Fibroblast of the aortic adventitia (primary cell): ENCODE measurements around the gene RAI14. TPM values are rescaled to one million over a fixed set of nuclear protein-coding genes. Genes with fewer than 3 reads are reported as not detected.

ENCODE experiments used
- DNase-seq: peaks from one replicate; pipeline ENCODE4 v3.0.0-alpha.2; 2010; ENCODE audit warnings: low read depth
- H3K4me3 ChIP-seq: 2 replicates; pipeline ENCODE4 v1.5.1; 2011; ENCODE audit warnings: low read depth, mild to moderate bottlenecking, control low read depth, low read length, moderate library complexity
- CTCF ChIP-seq: IDR thresholded peaks from 2 replicates; pipeline ENCODE4 v1.5.1; 2011; ENCODE audit warnings: mild to moderate bottlenecking, low read length, control low read depth, inconsistent platforms; ENCODE audit not compliant: insufficient read depth
- total RNA-seq: library from RNA; depleted of rRNA; stranded (reverse); fragments of >200 nt; gene quantifications from 2 replicates; pipeline ENCODE4 v1.2.3, GENCODE V29; 2012; ENCODE audit warnings: low replicate concordance

Gene RAI14
- total RNA-seq, 1 donor, result 100 TPM

- H3K4me3 ChIP-seq, result no peak overlapping the region
- no peak for TF ChIP-seq CTCF
- no peak for DNase-seq
Measured at GRCh38 chr5:34734326-34734725, 78.2 kb downstream of the RAI14 start.

DNA sequence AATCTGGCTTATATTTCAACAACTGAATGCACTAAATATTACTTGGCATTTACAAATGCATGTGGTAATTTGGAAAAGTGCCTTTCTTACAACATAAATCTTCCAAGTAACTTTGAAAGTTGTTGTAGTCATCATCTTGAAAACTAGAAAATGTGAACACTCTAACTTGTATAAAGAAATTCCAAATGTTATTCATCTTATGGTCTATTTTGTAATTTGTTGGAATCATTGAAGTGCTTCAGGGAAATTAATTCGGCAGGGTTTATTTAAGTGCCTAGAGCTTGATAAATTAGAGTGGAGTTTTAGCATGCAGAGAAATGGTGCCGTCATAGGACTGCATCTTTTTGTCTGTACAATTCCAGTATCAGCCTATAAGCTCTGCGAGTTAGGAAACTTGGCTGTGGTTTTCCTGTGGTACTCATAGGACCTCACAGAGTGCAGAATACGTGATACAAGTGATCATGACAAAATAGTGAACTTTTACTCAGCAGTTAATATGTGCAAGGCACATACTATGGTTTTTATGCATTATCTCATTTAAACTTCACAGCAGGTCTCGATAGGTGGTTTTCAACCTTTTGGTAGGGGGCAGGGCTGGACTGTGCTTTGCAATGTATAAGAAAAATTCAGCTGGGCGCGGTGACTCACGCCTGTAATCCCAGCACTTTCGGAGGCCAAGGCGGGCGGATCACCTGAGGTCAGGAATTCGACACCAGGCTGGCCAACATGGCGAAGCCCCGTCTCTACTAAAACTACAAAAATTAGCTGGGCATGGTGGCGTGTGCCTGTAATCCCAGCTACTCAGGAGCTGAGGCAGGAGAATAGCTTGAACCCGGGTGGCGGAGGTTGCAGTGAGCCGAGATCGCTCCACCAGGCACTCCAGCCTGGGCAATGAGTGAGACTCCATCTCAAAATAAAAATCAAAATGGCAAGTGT, 79.6 kb downstream of the RAI14 start:
- H3K4me3 ChIP-seq, result no peak overlapping the region
- TF ChIP-seq CTCF, result no peak
- DNase-seq, result peak; percentile 92

- H3K4me3 ChIP-seq, result no peak overlapping the region
- TF ChIP-seq CTCF, result no peak
- peak; percentile 50 for DNase-seq
Measured at GRCh38 chr5:34736445-34737115, 80.5 kb downstream of the RAI14 start.

DNA sequence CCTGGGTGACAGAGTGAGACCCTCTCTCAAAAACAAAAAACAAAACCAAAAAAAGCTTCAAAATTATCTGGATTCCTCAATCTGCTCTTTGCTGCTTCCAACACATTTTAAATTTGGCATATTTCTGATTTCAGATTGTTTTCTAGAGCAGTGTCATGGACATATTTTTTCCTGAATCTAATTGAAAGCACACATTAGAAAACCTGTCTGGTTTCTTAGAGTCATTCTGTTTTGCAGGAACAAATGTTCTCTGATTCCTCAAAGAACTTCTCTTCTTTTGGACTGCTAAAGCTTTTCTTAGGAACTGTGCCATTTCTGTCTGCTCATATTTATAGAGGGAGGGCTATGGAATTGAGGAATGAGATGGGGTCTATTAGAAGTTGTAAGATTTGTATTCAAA, 81.6 kb downstream of the RAI14 start:
- no peak overlapping the region for H3K4me3 ChIP-seq
- DNase-seq, result no peak
- TF ChIP-seq CTCF, result no peak

DNA sequence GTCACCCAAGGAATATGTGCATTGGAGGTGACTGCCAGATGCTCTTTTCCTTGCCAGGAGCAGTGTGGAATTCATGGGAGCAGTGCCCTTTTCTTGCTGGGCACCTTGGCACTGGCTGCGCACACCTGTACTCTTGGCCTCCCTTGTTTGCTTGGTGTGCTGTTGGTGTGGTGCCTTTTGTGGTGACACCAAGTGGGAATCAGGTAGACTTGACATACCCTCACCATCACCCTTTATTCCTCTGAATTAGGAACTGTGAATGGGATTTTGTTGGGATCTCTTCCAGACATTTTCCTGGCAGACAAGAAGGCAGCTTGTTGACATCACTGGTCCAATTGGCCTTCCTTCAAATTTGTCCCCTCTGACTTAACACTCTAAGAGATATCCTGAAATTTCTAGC, 82.3 kb downstream of the RAI14 start:
- H3K4me3 ChIP-seq, result no peak overlapping the region
- peak; percentile 80 for DNase-seq
- TF ChIP-seq CTCF, result no peak

GRCh38 chr5:34740389-34740806, 84.3 kb downstream of the RAI14 start:
- peak; percentile 83 for DNase-seq
- no peak for TF ChIP-seq CTCF
- no peak overlapping the region for H3K4me3 ChIP-seq
